IMR-90 (cell line): Measurements from ENCODE around the gene TNFRSF1B. TPM values are rescaled to one million over a fixed set of nuclear protein-coding genes. Genes with fewer than 3 reads are reported as not detected.

Source experiments
- ATAC-seq: fragments of 200-7000 bp; cut with Tn5 transposase; 2 replicates; pipeline ENCODE4 v1.9.1; 2020; ENCODE audit warnings: low read depth, mild to moderate bottlenecking, moderate library complexity
- BruUV-seq: library from RNA; stranded (reverse); fragments of 400-500 nt; replicated peaks from 2 replicates; lab custom pipeline; 2021; lab: Mats Ljungman, UMichigan
- CTCF ChIA-PET: fragments of 300-600 bp; formaldehyde crosslinking; extraction: SDS; loops from one replicate; lab custom pipeline; 2021; ENCODE audit warnings: antibody characterized with exemption; lab: Yijun Ruan, JAX
- POLR2A ChIA-PET: fragments of 300-600 bp; sonication (Branson Sonifier 250); formaldehyde crosslinking; loops from one replicate; lab custom pipeline; 2022; ENCODE audit warnings: antibody characterized with exemption; ENCODE audit not compliant: unreplicated experiment; lab: Charles Lee
- DNase-seq: peaks from one replicate; pipeline ENCODE4 v3.0.0; 2013
- H2AFZ ChIP-seq: replicated peaks from 2 replicates; pipeline ENCODE3; 2013; ENCODE audit warnings: low read length, mild to moderate bottlenecking; ENCODE audit not compliant: poor library complexity
- H2AK5ac ChIP-seq: 2 replicates; pipeline ENCODE4 v1.6.1; 2013; ENCODE audit warnings: low read depth, low read length, inconsistent platforms
- H2AK9ac ChIP-seq: replicated peaks from 2 replicates; pipeline ENCODE3; 2013; ENCODE audit warnings: mild to moderate bottlenecking, low read depth, low read length, moderate library complexity; ENCODE audit not compliant: poor library complexity
- H2BK120ac ChIP-seq: 2 replicates; pipeline ENCODE4 v1.6.1; 2013; ENCODE audit warnings: low read depth, low read length, inconsistent platforms
- H2BK15ac ChIP-seq: 3 replicates; pipeline ENCODE4 v1.6.1; 2013; ENCODE audit warnings: low read depth, low read length, inconsistent platforms
- H2BK20ac ChIP-seq: 2 replicates; pipeline ENCODE4 v1.6.1; 2013; ENCODE audit warnings: low read depth, mild to moderate bottlenecking, inconsistent platforms, low read length, moderate library complexity
- H2BK5ac ChIP-seq: 2 replicates; pipeline ENCODE4 v1.6.1; 2013; ENCODE audit warnings: mild to moderate bottlenecking, low read depth, low read length, inconsistent platforms; ENCODE audit not compliant: poor library complexity, severe bottlenecking
- H3K14ac ChIP-seq: replicated peaks from 2 replicates; pipeline ENCODE4 v1.6.1; 2013; ENCODE audit warnings: low read depth, low read length, inconsistent platforms
- H3K18ac ChIP-seq: 2 replicates; pipeline ENCODE4 v1.6.1; 2013; ENCODE audit warnings: low read depth, low read length, control low read depth
- H3K23ac ChIP-seq: 2 replicates; pipeline ENCODE4 v1.6.1; 2013; ENCODE audit warnings: low read depth, low read length, inconsistent platforms
- H3K27ac ChIP-seq: 2 replicates; pipeline ENCODE4 v1.5.1; 2013; ENCODE audit warnings: mild to moderate bottlenecking, control low read depth, low read length; ENCODE audit not compliant: insufficient read depth
- H3K27me3 ChIP-seq: 2 replicates; pipeline ENCODE4 v1.6.1; 2013; ENCODE audit warnings: low read length; ENCODE audit not compliant: control insufficient read depth, insufficient read depth
- H3K36me3 ChIP-seq: 2 replicates; pipeline ENCODE4 v1.6.1; 2013; ENCODE audit warnings: low read length, mixed read lengths; ENCODE audit not compliant: control insufficient read depth, insufficient read depth
- H3K4ac ChIP-seq: 2 replicates; pipeline ENCODE4 v1.6.1; 2013; ENCODE audit warnings: low read depth, low read length, inconsistent platforms
- H3K4me1 ChIP-seq: 2 replicates; pipeline ENCODE4 v1.6.1; 2013; ENCODE audit warnings: low read length, mixed read lengths; ENCODE audit not compliant: control insufficient read depth, insufficient read depth
- H3K4me2 ChIP-seq: 2 replicates; pipeline ENCODE4 v1.6.1; 2013; ENCODE audit warnings: low read depth, mild to moderate bottlenecking, control low read depth, low read length, moderate library complexity
- H3K4me3 ChIP-seq: 2 replicates; pipeline ENCODE4 v1.5.1; 2013; ENCODE audit warnings: low read depth, mild to moderate bottlenecking, control low read depth, low read length, moderate library complexity; ENCODE audit not compliant: insufficient read depth
- H3K56ac ChIP-seq: 2 replicates; pipeline ENCODE4 v1.6.1; 2013; ENCODE audit warnings: low read length, inconsistent platforms; ENCODE audit not compliant: insufficient read depth; ENCODE audit errors: extremely low read depth
- H3K79me1 ChIP-seq, 2 experiments: 2 replicates each; pipeline ENCODE4 v1.6.1; 2013; ENCODE audit warnings: low read length in 2 of 2, inconsistent platforms in 1 of 2, low read depth in 1 of 2
- H3K9ac ChIP-seq: 2 replicates; pipeline ENCODE4 v1.6.1; 2013; ENCODE audit warnings: low read depth, low read length, control low read depth
- H3K9me1 ChIP-seq: 2 replicates; pipeline ENCODE4 v1.6.1; 2013; ENCODE audit warnings: low read length, inconsistent platforms; ENCODE audit not compliant: insufficient read depth
- H3K9me3 ChIP-seq: 2 replicates; pipeline ENCODE4 v1.6.1; 2013; ENCODE audit warnings: low read length; ENCODE audit not compliant: control insufficient read depth, insufficient read depth
- H4K20me1 ChIP-seq: 2 replicates; pipeline ENCODE4 v1.6.1; 2013; ENCODE audit warnings: low read length, inconsistent platforms; ENCODE audit not compliant: insufficient read depth
- H4K5ac ChIP-seq: 2 replicates; pipeline ENCODE4 v1.6.1; 2013; ENCODE audit warnings: mild to moderate bottlenecking, low read depth, low read length, control low read depth
- H4K8ac ChIP-seq, 2 experiments: 2 replicates each; pipeline ENCODE4 v1.6.1; 2013; ENCODE audit warnings: low read depth in 2 of 2, low read length in 2 of 2, control low read depth in 1 of 2, inconsistent platforms in 1 of 2
- H4K91ac ChIP-seq: 2 replicates; pipeline ENCODE4 v1.6.1; 2013; ENCODE audit warnings: low read depth, low read length, inconsistent platforms; ENCODE audit not compliant: insufficient read depth
- BHLHE40 ChIP-seq: fragments of 150-350 bp; IDR thresholded peaks from 2 replicates; pipeline ENCODE4 v1.6.1; 2016; ENCODE audit warnings: mild to moderate bottlenecking, low read depth, low read length
- MAFK ChIP-seq: IDR thresholded peaks from 2 replicates; pipeline ENCODE4 v1.6.1; 2012; ENCODE audit warnings: low read depth, low read length, improper control_type of control experiment
- RAD21 ChIP-seq: IDR thresholded peaks from 2 replicates; pipeline ENCODE4 v1.6.1; 2012; ENCODE audit warnings: low read length, improper control_type of control experiment
- USF2 ChIP-seq: fragments of 150-350 bp; IDR thresholded peaks from 2 replicates; pipeline ENCODE4 v1.6.1; 2017; ENCODE audit warnings: mild to moderate bottlenecking, antibody characterized with exemption, low read length, low read depth
- WGBS, 2 experiments: methylation state at CpG; one replicate each; pipeline versions ENCODE4 v1.1.5 to v1.1.7; 2013; ENCODE audit warnings: missing lambda C conversion rate in 2 of 2; ENCODE audit not compliant: insufficient read length in 1 of 2; ENCODE audit errors: extremely low coverage in 2 of 2; 5-methylcytosine and 5-hydroxymethylcytosine counted together
- dilution Hi-C: fragments of 300-500 bp; cut with HindIII; formaldehyde crosslinking; loops from one replicate; pipeline ENCODE4 v1.14.3; 2018; ENCODE audit warnings: low sequenced_read_pairs; ENCODE audit not compliant: unreplicated experiment
- in situ Hi-C: fragments of 300-500 bp; cut with MboI; formaldehyde crosslinking; loops from 3 replicates; pipeline ENCODE4 v1.14.3; 2019; ENCODE audit warnings: low sequenced_read_pairs, inconsistent platforms, mixed read lengths
- intact Hi-C: fragments of 100-400 bp; cut with micrococcal nuclease; formaldehyde crosslinking; loops from 2 replicates; pipeline ENCODE4 v1.10.0; 2022
- polyA plus RNA-seq, 3 experiments: library from polyadenylated mRNA; depleted of rRNA; stranded (reverse); fragments of >200 nt; gene quantifications; 2 replicates each; pipeline ENCODE4 v1.2.3, GENCODE V29; 2012; ENCODE audit warnings: low replicate concordance in 1 of 3
- total RNA-seq: library from RNA; depleted of rRNA; stranded (reverse); fragments of >200 nt; gene quantifications from 2 replicates; pipeline ENCODE4 v1.2.3, GENCODE V29; 2012

Gene TNFRSF1B
- total and polyA plus RNA-seq, 2 of the 4 experiments (the other 2 are of a cell fraction) = 4.3 to 8.9 TPM

GRCh38 chr1:12129624-12130023, 37.2 kb upstream of the TNFRSF1B start:
- no peaks in the 10 kb centered on the region for H3K9me1 ChIP-seq
- H3K27ac ChIP-seq = no peak overlapping the region
- H3K27me3 ChIP-seq = no peaks in the 10 kb centered on the region
- CTCF ChIA-PET = no interaction called here
- dilution Hi-C loops (no loop called here), in situ Hi-C loops (loop anchor here (5.0 kb wide), 1 partner anchor 78 kb away; no protein-coding TSS in a partner anchor), intact Hi-C loops (loop anchor here (10.0 kb wide), 1 partner anchor 525 kb away; no protein-coding TSS in a partner anchor)
- DNase-seq (no peak), ATAC-seq (no peak)
- BruUV-seq = no TSS peak
- no peak overlapping the region for H2BK5ac ChIP-seq
- no peaks in the 10 kb centered on the region for H3K79me1 ChIP-seq
- no peak overlapping the region for H3K18ac ChIP-seq
- H2AFZ ChIP-seq = no peak overlapping the region
- H3K4me2 ChIP-seq = no peak overlapping the region
- no peak overlapping the region for H2BK120ac ChIP-seq
- no peaks in the 10 kb centered on the region for H3K9me3 ChIP-seq
- H3K56ac ChIP-seq = no peak overlapping the region
- no peak overlapping the region for H2BK20ac ChIP-seq
- peaks cover 3% of the 10 kb centered on the region; the same call in 1 of the 2 replicates for H3K4me1 ChIP-seq
- no peak overlapping the region for H3K4ac ChIP-seq
- H2AK5ac ChIP-seq = no peak overlapping the region
- no peak overlapping the region for H3K4me3 ChIP-seq
- TF ChIP-seq USF2 = no peak
- TF ChIP-seq BHLHE40 = no peak
- TF ChIP-seq MAFK = no peak
- no peak for TF ChIP-seq RAD21
- POLR2A ChIA-PET = no interaction called here
- no peak overlapping the region for H3K14ac ChIP-seq
- H3K9ac ChIP-seq = no peak overlapping the region
- no peak overlapping the region for H2BK15ac ChIP-seq
- H3K36me3 ChIP-seq = no peaks in the 10 kb centered on the region
- H4K8ac ChIP-seq = no peak overlapping the region
- H3K23ac ChIP-seq = no peak overlapping the region
- 78% methylated on average over 5 of the region's 12 CpGs; no CpG with 5 or more reads in 1 of the 2 experiments for WGBS, 2 experiments
- H4K5ac ChIP-seq = no peak overlapping the region
- H4K20me1 ChIP-seq = no peaks in the 10 kb centered on the region
- H2AK9ac ChIP-seq = no peak overlapping the region
- no peak overlapping the region for H4K91ac ChIP-seq
